Measurements from ENCODE around the gene DBN1. TPM values are rescaled to one million over a fixed set of nuclear protein-coding genes. Genes with fewer than 3 reads are reported as not detected.

DBN1 gene
- total RNA-seq, 1 donor from 2014 or later: 269 TPM

- peaks cover 8% of the 10 kb centered on the region for H3K36me3 Mint-ChIP-seq
- H3K9me3 Mint-ChIP-seq: no peaks in the 10 kb centered on the region
- TF ChIP-seq, protein P1, sequence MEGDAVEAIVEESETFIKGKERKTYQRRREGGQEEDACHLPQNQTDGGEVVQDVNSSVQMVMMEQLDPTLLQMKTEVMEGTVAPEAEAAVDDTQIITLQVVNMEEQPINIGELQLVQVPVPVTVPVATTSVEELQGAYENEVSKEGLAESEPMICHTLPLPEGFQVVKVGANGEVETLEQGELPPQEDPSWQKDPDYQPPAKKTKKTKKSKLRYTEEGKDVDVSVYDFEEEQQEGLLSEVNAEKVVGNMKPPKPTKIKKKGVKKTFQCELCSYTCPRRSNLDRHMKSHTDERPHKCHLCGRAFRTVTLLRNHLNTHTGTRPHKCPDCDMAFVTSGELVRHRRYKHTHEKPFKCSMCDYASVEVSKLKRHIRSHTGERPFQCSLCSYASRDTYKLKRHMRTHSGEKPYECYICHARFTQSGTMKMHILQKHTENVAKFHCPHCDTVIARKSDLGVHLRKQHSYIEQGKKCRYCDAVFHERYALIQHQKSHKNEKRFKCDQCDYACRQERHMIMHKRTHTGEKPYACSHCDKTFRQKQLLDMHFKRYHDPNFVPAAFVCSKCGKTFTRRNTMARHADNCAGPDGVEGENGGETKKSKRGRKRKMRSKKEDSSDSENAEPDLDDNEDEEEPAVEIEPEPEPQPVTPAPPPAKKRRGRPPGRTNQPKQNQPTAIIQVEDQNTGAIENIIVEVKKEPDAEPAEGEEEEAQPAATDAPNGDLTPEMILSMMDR (conservative IDR thresholded peaks at IDR 0.05): peak; percentile 9
- DNase-seq (ENCODE audit: extremely low spot score, unreplicated experiment): no peak
- peaks cover 27% of the 10 kb centered on the region for H3K4me1 Mint-ChIP-seq (ENCODE audit: unreplicated experiment)
- peak overlapping the region; percentile 86 for H3K27ac Mint-ChIP-seq
- peak overlapping the region; percentile 87 for H3K4me3 Mint-ChIP-seq
- peaks cover 15% of the 10 kb centered on the region for H3K27me3 Mint-ChIP-seq
Measured at GRCh38 chr5:177495243-177496060, 22.0 kb upstream of the DBN1 start.

GRCh38 chr5:177494346-177495195, 21.1 kb upstream of the DBN1 start:
- no peaks in the 10 kb centered on the region for H3K9me3 Mint-ChIP-seq
- no peak for DNase-seq (ENCODE audit: extremely low spot score, unreplicated experiment)
- H3K4me1 Mint-ChIP-seq (ENCODE audit: unreplicated experiment): peaks cover 20% of the 10 kb centered on the region
- TF ChIP-seq, protein P1 (conservative IDR thresholded peaks at IDR 0.05): peak; percentile 32
- H3K36me3 Mint-ChIP-seq: peaks cover 8% of the 10 kb centered on the region
- H3K27ac Mint-ChIP-seq: no peak overlapping the region
- H3K4me3 Mint-ChIP-seq: peak overlapping the region; percentile 25
- H3K27me3 Mint-ChIP-seq: peaks cover 11% of the 10 kb centered on the region

DNA sequence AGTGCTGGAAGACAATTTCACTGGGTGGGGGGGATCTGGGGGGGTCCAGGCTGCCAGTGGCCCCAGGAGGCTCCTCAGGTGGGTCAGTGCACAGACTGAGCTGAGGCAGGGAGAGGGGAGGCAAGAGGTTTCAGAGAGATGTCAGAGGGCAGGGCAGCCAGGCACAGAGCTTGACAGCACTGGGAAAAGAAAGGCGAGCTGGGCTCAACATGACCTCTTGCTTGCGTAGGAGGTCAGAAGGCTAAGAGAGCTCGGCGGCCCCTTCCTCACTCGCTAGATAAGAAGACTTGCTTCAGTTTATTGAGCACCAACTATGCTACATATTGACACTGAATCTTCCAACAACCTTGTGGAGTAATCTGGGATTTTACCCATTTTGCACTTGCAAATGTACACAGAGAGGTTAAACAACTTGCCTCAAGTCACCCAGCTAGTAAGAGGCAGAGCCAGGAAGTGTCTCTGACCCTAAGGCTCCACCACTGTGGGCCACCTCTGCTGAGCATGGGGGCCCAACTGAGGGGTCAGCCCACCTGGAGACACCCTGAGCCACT, 20.4 kb upstream of the DBN1 start:
- Mint-ChIP-seq H3K27ac (no peak overlapping the region), H3K27me3 (peaks cover 8% of the 10 kb centered on the region), H3K4me1 (ENCODE audit: unreplicated experiment) (peaks cover 17% of the 10 kb centered on the region), H3K4me3 (no peak overlapping the region), H3K36me3 (peaks cover 8% of the 10 kb centered on the region), H3K9me3 (no peaks in the 10 kb centered on the region)
- no peak for DNase-seq (ENCODE audit: extremely low spot score, unreplicated experiment)
- TF ChIP-seq, protein P1 (conservative IDR thresholded peaks at IDR 0.05): no peak

DNA sequence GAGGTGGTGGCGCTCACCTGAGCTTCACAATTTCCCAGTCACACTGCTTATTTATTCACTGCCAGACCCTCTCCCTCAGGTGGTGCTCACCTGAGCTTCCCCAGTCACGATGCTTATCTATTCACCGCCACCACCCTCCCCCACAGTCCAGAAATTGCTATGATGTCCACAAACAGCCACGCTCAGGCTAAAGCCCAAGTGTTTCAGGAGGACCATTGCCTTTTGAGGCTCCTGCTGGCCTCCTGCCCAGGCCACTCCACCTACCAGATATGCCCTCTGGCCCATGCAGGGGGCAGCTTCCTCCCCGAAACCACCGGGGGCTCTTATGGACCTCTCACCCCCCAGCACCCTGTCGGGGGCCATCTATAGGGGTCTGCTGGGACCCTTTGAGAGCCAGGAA, 19.4 kb upstream of the DBN1 start:
- Mint-ChIP-seq H3K4me3 (peak overlapping the region; percentile 15), H3K27ac (peak overlapping the region; percentile 74), H3K4me1 (ENCODE audit: unreplicated experiment) (peaks cover 9% of the 10 kb centered on the region)

More for the DNA sequence above, 19.4 kb upstream of the DBN1 start:
- no peaks in the 10 kb centered on the region for H3K9me3 Mint-ChIP-seq
- TF ChIP-seq, protein P1 (conservative IDR thresholded peaks at IDR 0.05): no peak
- no peaks in the 10 kb centered on the region for H3K27me3 Mint-ChIP-seq
- DNase-seq (ENCODE audit: extremely low spot score, unreplicated experiment): no peak
- H3K36me3 Mint-ChIP-seq: peaks cover 8% of the 10 kb centered on the region
